Urinary bladder (tissue), 4 donors: ENCODE data around the gene ZBTB46. TPM values are rescaled to one million over a fixed set of nuclear protein-coding genes. Genes with fewer than 3 reads are reported as not detected.
A peak's percentile ranks its signal among the peaks of the same experiment; 100 is the strongest.

ENCODE experiments used
- DNase-seq: peaks from one replicate; pipeline ENCODE4 v3.0.0-alpha.2; 2015; ENCODE audit errors: extremely low spot score
- H3K27ac ChIP-seq: one replicate; pipeline ENCODE4 v1.5.1; 2013; ENCODE audit warnings: low read depth, mild to moderate bottlenecking, moderate library complexity
- H3K36me3 ChIP-seq: one replicate; pipeline ENCODE4 v1.6.1; 2013; ENCODE audit warnings: mild to moderate bottlenecking, moderate library complexity; ENCODE audit not compliant: insufficient read depth
- H3K4me1 ChIP-seq: one replicate; pipeline ENCODE4 v1.6.1; 2013; ENCODE audit warnings: mild to moderate bottlenecking, moderate library complexity; ENCODE audit not compliant: insufficient read depth
- H3K4me3 ChIP-seq: one replicate; pipeline ENCODE4 v1.5.1; 2013; ENCODE audit warnings: low read depth, low read length
- WGBS: extraction: QIAGEN DNeasy Blood & Tissue Kit; methylation state at CpG from one replicate; pipeline ENCODE4 v1.1.7; 2013; 5-methylcytosine and 5-hydroxymethylcytosine counted together
- polyA plus RNA-seq: library from polyadenylated mRNA; stranded (reverse); fragments of 200-250 nt; gene quantifications from one replicate; pipeline ENCODE4 v1.2.3, GENCODE V29; 2013
- total RNA-seq: library from RNA; depleted of rRNA; stranded (reverse); fragments of >200 nt; gene quantifications from one replicate; pipeline ENCODE4 v1.2.3, GENCODE V29; 2014
- donor health status: healthy with polysubstance abuse.
- donor health status: healthy.

ZBTB46 gene
- total and polyA plus RNA-seq, 2 donors = 6.7 to 10.6 TPM

GRCh38 chr20:63739130-63740069 is 91.7 kb downstream of the ZBTB46 start, which contains the start of gene SLC2A4RG:
Gene SLC2A4RG (plus strand): TSS chr20:63739776. CDS start chr20:63739913, 137 bp downstream.
- Histone ChIP-seq H3K27ac (peak within 1 kb of the TSS; percentile 94), H3K4me1 (no peaks in the 10 kb centered on the region), H3K36me3 (peaks cover 1% of the 10 kb centered on the region), H3K4me3 (peak within 1 kb of the TSS; percentile 79)
- no peak for DNase-seq
- WGBS = 1% methylated on average over 133 of the region's 136 CpGs

GRCh38 chr20:63738687-63739129 is 92.4 kb downstream of the ZBTB46 start:
- 14% methylated on average over 26 of the region's 26 CpGs for WGBS
- DNase-seq = no peak

GRCh38 chr20:63737945-63738686 is 92.9 kb downstream of the ZBTB46 start:
- H3K4me3 ChIP-seq = peak overlapping the region; percentile 41
- H3K4me1 ChIP-seq = no peaks in the 10 kb centered on the region
- no peak for DNase-seq
- H3K27ac ChIP-seq = no peak overlapping the region
- WGBS = 23% methylated on average over 43 of the region's 43 CpGs
- H3K36me3 ChIP-seq = peaks cover 1% of the 10 kb centered on the region

More at GRCh38 chr20:63738687-63739129, 92.4 kb downstream of the ZBTB46 start:
- Histone ChIP-seq H3K4me1 (no peaks in the 10 kb centered on the region), H3K36me3 (peaks cover 1% of the 10 kb centered on the region), H3K27ac (peak overlapping the region; percentile 85), H3K4me3 (peak overlapping the region; percentile 79)

GRCh38 chr20:63737695-63737944 is 93.4 kb downstream of the ZBTB46 start:
- DNase-seq = no peak
- Histone ChIP-seq H3K4me1 (no peaks in the 10 kb centered on the region), H3K27ac (no peak overlapping the region), H3K4me3 (peak overlapping the region; percentile 41), H3K36me3 (peaks cover 1% of the 10 kb centered on the region)
- 8% methylated on average over 26 of the region's 26 CpGs for WGBS

- Histone ChIP-seq H3K4me1 (no peaks in the 10 kb centered on the region), H3K27ac (no peak overlapping the region), H3K36me3 (peaks cover 1% of the 10 kb centered on the region), H3K4me3 (peak overlapping the region; percentile 41)
- DNase-seq = no peak
- 45% methylated on average over 30 of the region's 30 CpGs for WGBS
Measured at GRCh38 chr20:63736893-63737694, 94.0 kb downstream of the ZBTB46 start.

GRCh38 chr20:63735859-63736718 is 95.0 kb downstream of the ZBTB46 start, which contains the start of gene LIME1:
Gene LIME1 (plus strand): TSS chr20:63736664. CDS start chr20:63737550, 886 bp downstream.
- H3K36me3 ChIP-seq = peaks cover 1% of the 10 kb centered on the region
- H3K4me3 ChIP-seq = peak within 1 kb of the TSS; percentile 41
- WGBS = 83% methylated on average over 31 of the region's 31 CpGs
- no peaks in the 10 kb centered on the region for H3K4me1 ChIP-seq
- DNase-seq = no peak
- H3K27ac ChIP-seq = no peak within 1 kb of the TSS

GRCh38 chr20:63734946-63735858 is 95.9 kb downstream of the ZBTB46 start:
- WGBS = 93% methylated on average over 48 of the region's 48 CpGs
- H3K27ac ChIP-seq = no peak overlapping the region
- H3K4me3 ChIP-seq = no peak overlapping the region
- DNase-seq = no peak
- H3K36me3 ChIP-seq = peaks cover 1% of the 10 kb centered on the region
- H3K4me1 ChIP-seq = no peaks in the 10 kb centered on the region

GRCh38 chr20:63734111-63734945 is 96.7 kb downstream of the ZBTB46 start:
- WGBS = 91% methylated on average over 25 of the region's 25 CpGs
- Histone ChIP-seq H3K4me3 (no peak overlapping the region), H3K4me1 (no peaks in the 10 kb centered on the region), H3K27ac (no peak overlapping the region), H3K36me3 (peaks cover 1% of the 10 kb centered on the region)
- no peak for DNase-seq

GRCh38 chr20:63733579-63734081 is 97.4 kb downstream of the ZBTB46 start:
- Histone ChIP-seq H3K36me3 (peaks cover 1% of the 10 kb centered on the region), H3K27ac (no peak overlapping the region), H3K4me3 (no peak overlapping the region), H3K4me1 (no peaks in the 10 kb centered on the region)
- DNase-seq = no peak
- WGBS = 92% methylated on average over 18 of the region's 18 CpGs

GRCh38 chr20:63733117-63733516 is 97.9 kb downstream of the ZBTB46 start:
- peaks cover 1% of the 10 kb centered on the region for H3K36me3 ChIP-seq
- H3K27ac ChIP-seq = no peak overlapping the region
- 97% methylated on average over 13 of the region's 13 CpGs for WGBS
- H3K4me3 ChIP-seq = no peak overlapping the region
- DNase-seq = no peak
- H3K4me1 ChIP-seq = no peaks in the 10 kb centered on the region
